GM04503 (cell line): ENCODE measurements around the gene IQCH.

Source experiments
- DNase-seq: peaks from one replicate; pipeline ENCODE4 v3.0.0-alpha.2; 2012; ENCODE audit warnings: low read depth

The IQCH gene

DNA sequence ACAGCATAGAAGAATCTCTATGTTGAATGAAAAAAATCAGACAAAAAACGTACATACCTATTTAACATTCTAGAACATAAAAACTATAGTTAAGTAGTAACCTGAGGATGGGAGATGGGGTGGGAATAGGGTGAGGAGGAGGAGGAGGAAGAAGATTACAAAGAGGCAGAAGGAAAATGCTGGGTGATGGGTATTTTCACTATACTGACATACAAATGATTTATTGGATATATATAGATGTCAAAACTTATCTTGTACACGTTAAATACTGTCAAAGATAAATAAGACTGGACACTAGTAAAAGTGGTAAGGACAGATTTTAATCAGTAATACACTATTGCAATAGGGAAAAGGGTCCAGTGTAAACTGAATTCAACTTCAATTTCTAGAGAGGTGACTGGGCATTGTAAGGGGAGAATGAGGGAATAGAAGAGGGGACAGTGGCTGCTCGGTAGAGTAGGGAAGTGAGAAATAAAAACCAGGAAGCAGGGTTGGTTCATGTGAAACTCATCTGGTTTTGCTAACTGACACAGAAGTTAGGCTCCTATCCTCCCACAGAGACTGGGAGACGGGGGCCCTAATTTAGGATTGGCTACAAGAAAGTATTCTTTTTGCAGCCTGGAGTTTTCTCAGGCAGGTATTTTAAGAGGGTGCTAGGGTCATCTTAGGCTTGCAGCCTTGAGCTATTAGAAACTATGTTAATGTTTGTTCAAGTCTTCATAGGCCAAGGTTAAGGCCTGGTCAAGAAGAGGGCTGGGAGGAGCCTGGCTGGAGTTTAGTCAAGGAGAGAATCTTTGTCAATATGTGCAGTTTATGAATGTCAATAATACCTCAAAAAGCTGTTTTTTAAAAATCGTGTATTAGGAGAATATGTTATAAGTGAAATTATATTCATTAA, 251.3 kb downstream of the IQCH start:
- DNase-seq, result no peak

DNA sequence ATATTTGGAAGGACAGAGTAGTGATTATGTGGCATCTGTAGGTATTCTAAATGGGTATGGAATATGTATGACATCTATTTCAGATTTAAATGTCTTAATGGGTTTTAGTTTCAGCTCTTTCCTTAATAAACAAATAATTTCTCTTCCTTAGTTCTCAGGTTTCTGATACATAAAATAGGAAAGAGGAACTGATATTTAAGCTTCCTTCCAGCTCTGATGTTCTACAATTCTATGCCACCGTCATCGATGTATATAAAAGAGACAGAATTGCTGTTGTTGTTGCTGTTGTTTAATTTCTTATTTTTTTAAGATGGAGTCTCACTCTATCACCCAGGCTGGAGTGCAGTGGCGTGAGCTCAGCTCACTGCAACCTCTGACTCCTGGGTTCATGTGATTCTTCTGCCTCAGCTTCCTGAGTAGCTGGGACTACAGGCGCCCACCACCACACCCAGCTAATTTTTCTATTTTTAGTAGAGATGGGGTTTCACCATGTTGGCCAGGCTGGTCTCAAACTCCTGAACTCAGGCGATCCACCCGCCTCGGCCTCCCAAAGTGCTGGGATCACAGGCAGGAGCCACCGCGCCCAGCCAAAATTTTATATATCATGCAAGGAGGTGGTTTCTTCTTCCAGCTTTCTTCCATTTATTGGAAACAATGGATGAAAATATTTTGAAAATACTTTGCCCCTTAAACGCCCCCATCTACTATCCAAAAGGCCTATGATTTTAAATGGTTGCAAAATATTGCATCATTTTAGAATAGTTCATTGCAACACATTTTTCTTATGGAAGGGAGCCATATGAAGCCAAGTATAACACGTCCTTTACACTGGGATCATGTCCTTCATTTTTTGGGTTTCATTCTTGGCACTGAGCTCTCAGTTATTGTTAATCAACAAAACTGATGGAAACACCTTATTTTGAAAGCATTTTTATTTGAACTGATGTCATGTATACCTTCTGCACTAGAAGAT, 252.5 kb downstream of the IQCH start:
- no peak for DNase-seq

DNA sequence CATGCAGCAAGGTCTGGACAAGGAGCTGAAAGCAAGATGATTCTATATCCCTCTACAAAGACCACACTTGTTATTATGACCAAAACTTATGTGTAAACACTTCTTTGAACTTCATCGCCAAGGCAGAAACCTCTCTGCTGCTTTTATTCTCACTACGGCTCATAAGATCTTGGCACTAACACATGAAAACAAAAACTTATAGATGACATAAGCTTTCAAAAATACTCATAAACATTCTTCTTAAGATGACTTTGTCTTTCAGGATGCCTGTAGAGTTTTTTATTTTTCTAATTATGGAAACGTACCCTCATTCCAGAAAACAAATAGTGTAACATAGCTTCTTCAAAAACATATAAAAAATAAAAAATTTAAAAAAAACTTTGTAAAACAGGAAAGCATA, 253.8 kb downstream of the IQCH start:
- no peak for DNase-seq

DNA sequence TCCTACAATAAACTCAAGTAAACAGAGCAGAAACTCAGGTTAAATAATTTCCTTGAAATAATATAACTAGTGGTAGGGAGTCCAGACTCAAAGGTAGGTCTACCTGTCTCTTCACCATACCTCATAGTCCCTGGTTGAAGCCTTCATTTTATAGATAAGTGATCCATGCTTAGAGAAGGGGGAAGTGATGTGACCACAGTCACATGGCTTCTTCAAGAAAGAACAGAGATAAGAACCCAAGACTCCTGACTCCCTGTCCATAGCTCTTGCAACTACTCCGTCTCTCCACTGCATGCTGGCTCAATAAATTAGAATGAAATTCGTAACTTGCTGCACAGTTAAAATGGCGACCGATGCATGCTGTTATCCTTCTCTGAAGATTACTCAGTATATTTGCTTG, 255.3 kb downstream of the IQCH start:
- DNase-seq, result no peak

DNA sequence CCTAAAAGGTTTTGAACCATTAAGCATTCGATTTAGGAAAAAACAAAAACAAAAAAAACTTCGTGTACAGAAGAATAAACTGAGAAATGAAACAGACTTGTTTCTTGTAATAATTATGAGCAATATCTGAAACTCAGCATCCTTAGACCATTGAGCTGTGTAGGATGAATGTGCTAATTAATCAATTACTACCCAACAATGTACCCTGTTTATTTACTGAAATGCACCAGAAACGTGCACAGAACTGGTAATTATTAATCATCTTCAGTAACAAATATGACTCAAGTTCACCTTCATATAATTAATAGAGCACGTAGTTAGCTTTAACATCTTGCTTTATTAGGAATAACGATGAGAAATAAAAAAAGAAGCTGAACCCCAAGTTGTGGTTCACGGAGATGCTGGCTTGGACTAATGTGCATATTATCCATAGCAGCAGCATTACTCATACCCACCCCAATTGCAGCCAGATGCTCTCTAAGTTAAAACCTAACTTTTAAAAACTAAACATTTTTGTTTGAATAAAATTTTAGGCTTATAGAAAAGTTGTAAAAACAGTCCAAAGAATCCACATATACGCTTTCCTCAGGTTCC, 256.1 kb downstream of the IQCH start:
- DNase-seq, result no peak

DNA sequence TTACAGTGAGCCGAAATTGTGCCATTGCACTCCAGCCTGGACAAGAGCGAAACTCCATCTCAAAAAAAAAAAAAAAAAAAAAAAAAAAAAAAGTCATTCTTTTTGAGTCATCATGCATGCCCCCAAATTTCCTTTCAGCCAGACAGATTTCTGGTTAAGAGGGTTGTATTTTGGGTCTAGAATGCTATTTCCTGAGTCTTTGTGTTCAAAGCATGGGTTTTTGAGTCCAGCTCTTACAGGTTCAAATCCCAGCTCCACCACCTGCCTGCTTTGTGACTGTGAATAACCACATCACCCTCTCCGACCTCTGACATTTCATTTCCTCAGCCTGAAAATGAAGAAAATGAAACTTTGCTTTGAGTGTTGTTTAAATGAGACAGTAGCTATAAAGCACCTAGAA, 257.0 kb downstream of the IQCH start:
- DNase-seq, result no peak

DNA sequence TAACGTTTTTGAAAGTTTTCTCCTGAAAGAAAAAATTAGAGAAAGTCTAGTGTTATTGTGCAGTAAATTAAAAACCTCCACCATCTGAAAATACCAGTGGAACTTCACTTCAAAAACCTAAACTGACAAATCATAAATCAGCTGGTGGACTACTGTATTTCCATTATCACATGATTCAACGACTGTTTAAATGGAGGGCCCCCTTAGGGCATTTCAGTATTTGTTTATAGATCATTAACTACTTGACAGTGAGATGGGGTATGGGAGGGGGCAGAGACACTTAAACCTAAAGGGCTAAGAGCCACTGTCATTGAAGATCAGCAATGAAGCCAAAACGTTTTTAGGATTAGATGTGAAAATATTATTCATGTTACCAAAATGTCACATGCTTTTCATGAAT, 257.6 kb downstream of the IQCH start:
- DNase-seq, result no peak

DNA sequence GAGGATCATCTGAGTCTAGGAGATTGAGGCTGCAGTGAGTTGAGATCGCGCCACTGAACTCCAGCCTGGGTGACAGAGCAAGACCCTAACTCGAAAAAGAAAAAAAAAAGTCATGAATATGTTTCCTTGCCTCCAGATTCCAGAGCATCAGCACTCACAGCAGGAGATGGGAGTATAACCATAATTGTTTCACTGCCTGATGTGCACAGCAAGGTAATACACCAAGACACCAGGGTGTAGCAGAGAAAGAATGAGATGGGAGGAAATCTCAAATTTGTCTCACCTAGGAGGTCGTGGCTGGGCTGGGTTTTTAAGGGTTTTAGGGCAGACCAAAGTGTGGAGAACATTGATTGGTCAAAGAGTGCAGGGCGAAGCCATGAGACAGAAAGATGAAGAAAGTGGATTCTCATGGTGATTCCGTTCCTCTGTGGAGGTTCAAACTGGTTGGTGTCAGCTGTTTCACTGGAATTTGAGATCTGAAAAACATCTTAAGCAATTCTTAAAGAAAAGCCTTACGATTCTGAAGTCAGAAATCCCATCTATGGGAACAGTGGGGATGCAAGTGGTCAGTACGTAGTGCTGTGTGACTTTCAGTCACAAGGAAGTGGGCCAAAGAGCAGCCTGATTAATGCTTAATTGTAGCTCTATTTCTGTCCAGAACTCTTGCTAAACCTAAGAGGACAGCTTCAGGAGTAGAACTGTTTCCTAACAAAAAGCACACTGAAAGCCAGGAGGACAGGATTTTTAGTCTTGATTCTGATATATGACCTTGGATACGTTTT, 258.5 kb downstream of the IQCH start:
- no peak for DNase-seq

DNA sequence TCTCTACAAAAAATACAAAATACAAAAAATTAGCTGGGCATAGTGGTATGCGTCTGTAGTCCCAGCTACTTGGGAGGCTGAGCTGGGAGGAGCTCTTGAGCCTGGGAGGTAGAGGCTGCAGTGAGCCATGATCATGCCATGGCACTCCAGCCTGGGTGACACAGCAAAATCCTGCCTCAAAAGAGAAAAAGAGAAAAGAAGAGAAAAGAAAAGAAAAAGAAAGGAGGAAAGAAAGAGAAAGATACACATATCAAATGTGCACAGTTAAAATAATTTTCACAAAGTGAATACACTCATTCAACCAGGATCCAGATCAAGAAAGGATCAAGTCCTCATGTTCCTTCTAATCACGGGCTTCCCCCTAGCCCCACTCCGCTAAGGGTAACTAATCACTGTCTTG, 260.5 kb downstream of the IQCH start:
- no peak for DNase-seq

DNA sequence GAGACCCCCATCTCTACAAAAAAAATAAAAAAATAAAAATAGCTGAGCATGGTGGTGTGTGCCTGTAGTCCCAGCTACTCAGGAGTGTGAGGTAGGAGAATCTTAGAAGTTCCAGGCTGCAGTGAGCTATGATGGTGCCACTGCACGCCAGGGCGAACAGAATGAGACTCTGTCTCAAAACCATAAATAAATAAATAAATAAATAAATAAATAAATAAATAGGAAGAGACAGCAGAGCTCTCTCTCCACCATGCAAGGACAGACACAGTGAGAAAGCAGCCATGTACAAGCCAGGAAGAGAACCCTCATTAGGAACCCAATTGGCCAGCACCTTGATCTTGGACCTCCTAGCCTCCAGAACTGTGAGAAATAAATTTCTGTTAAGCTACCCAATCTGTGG, 261.0 kb downstream of the IQCH start:
- DNase-seq, result no peak

DNA sequence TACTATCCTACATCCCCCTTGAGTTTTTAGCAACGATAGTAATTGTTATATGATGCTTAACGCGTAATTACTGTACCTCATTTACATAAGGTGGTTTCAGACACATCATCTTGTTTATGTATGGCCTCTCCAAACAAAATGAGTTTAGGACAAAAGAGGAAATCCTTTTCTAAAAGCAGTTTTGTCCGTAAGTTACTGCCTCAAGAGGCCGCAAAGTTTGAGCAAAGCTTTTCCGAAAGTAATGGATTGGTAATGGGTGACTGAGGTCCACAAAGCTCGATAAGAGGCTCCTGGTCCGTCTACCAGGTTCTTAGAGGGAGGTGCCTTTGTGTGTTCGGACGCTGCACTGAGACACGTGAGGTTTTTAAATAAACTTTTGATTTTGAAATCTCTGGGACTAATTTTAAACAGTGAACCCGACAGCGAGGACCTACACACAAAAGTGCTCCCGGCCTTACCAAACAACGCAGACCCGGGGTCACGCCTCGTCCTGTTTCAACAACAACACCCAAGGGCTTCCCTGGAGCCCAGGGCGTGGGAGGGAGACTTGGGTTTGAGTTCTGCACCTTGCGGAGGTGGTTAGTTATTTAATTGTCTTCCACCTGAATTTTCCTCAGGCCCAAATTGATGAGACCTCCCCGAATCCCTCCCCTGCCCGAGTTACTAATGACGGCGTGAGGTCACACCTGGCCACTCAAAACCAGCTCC, 265.9 kb downstream of the IQCH start:
- no peak for DNase-seq

DNA sequence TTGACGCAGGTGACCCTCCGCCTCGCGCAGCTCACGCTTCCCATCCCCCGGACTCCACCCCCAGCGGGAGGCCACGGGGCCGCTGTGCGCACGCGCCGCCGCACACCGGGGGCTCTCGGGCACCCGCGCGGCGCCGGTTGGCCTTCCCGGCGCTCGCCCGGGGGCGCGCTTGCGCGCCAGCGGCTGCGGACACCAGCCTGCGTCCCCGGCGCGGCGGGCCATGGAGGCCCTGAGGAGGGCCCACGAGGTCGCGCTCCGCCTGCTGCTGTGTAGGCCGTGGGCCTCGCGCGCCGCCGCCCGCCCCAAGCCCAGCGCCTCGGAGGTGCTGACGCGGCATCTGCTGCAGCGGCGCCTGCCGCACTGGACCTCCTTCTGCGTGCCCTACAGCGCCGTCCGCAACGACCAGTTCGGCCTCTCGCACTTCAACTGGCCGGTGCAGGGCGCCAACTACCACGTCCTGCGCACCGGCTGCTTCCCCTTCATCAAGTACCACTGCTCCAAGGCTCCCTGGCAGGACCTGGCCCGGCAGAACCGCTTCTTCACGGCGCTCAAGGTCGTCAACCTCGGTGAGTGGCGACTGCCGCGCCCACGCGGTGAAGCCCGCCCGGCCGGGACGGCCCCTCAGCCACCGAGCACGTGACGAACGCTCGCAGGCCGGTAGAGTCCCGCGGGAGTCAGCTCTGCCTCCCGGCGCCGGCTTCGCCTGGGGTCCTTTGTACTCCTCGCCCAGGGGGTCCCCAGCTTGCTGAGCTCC, 266.6 kb downstream of the IQCH start, which contains the start of gene C15orf61:
Gene C15orf61, plus strand, starts transcription at position 103 of the 754 bp plus-strand sequence. Its CDS starts 118 bp downstream, at position 221.
- DNase-seq, result no peak

DNA sequence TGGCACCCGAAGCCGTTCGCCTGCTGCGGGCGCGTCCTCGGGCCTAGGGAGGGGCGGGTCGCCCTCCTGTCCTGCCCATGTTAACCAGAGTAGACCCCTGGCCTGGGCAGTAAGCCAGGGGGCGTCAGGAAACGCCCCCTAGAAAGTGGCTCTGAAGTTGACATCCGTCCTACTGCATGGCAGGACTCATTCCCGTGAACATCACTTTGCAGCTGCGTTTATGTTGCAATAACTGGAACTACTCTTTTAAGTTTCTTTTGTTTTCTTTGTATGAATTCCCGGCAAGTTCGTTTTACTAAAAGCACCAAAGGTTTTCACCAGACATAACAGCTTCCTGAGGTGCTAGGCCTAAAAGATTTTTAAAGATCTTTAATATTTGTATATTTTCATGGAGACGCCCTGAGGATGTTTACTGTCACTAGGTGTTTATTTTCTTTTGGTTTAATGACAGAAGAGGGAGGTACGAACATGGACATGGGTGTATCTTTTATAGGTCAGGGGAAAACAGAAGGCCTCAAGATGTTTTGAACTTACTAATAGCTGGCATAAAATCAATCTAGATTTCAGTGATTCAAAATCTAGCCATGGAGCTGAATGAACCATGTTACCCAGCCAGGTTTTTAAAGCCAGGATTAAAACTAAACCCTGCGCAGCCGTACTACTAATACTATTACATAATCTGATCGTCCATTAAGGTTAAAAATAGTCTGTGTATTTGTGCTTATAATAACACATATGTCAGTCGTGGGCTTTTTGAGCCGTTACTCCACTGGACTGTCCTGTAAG, 267.4 kb downstream of the IQCH start:
- DNase-seq, result no peak

DNA sequence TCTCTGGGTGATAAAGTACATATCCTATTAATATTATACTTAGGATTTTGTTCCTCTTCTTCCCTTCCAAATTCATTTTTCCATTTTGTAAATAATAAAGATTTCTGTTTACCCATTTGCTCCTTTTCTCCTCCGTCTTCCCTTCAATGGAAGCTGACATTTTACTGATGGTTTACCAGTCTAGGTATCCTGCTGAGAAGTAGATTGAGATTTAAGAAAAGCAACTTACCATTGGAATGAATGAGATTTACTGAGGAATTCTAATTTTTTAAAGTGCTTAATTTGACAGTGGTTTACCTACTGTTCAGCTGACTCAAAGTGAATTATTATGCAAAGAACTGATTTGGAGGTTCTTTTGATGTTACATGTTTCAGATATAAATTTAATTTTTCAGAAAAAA, 268.7 kb downstream of the IQCH start:
- no peak for DNase-seq

DNA sequence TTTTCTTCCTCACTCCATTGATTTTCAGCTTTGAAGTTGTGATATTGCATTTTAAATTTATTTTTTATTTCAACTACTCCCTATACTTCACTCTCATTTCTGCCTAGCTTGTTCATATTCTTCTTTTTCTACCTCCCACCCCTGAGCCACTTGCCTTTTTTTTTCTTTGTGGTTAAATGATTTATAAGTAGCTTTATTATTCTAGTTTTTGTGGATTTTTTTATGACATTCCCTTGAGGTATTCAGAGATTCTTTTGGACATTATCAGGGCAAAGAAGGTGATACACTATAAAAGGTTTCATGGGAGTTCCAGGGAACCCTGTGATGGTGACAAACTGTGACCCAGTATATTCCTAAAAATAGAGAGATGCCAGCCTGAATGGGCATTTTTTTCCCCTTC, 269.6 kb downstream of the IQCH start:
- no peak for DNase-seq

DNA sequence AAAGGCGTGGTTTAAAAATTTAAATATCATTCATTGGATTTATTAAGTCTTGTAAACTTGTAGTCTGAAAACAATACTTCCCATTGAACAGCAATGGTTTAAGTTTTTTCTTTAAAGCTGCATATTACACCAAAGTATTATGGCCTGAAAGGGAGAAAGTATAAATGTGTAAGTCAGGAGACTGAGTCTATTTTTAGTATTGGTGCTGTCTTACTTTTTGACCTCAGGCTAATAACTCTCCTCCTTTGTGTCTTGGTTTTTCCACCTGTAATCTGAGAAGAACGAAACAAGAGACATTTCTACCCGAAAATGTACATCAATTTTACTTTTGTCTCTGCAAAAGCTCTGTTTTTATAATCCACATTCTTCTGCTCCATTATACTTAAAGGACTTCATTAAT, 273.9 kb downstream of the IQCH start:
- DNase-seq, result no peak

DNA sequence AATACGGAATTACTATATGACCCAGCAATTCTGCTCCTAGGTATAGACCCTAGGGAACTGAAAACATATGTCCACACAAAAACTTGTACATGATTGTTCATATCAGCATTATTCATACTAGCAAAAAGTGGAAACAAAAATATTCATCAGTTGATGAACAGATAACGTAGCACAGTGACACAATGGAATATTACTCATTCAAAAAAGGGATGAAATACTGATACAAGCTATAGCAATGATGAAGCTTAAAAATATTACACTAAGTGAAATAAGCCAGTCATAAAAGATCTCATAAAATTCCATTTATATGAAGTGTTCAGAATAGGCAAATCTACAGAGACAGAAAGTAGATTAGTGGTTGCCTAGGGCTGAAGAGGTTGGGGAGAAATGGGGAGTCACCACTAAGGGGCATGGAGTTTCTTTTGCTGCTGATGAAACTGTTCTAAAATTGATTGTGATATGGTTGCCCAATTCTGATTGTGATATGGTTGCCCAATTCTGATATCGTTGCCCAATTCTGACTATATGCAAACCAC, 276.9 kb downstream of the IQCH start:
- no peak for DNase-seq

DNA sequence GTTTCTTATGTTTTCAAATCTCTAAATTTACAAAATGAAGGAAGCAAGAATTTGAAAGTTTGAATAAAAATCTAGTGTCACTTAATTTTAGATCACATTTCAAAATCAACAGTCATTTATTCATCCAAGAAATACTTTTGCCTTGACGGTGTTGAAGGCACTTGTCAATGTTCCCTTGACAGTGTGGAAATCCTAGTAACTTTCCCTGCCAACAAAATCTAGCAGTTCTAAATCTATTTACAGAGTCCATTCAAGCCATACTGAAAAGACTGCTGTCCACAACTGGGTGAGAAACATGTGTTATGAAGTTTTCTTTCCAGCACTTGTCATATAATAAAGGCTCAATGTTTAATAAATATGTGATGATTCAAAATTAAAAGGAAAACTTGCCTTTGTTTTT, 279.3 kb downstream of the IQCH start:
- DNase-seq, result no peak

DNA sequence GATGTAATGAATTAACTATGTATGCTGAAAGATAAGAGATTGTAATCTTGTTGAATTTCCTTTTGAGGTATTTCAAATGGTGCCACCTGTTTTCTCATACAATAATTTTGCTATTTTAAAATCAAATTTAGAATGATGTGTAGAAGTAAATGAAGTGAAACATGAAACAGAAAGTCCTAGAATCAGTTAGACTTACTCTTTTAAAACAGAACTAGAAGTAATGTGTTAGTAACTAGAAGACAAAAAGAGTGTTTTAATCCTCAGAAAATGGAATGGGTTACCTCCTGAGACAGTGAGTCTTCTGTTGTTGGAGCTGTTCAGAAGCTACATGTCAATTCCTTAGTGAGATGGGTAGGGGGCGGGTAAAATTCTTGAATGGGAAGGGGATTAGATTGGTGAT, 279.8 kb downstream of the IQCH start:
- DNase-seq, result no peak
